Amniotic stem cell (primary cell): ENCODE measurements around the gene HSD17B10.
A peak's percentile ranks its signal among the peaks of the same experiment; 100 is the strongest.
"Not testable (repeated sequence)": the region's sequence is repeated elsewhere in the genome, so short reads cannot be mapped to it uniquely, and the experiment has no call there.

ENCODE experiments used
- DNase-seq: peaks from one replicate; lab custom pipeline; 2025; lab: John Stamatoyannopoulos, UW

The HSD17B10 gene

DNA sequence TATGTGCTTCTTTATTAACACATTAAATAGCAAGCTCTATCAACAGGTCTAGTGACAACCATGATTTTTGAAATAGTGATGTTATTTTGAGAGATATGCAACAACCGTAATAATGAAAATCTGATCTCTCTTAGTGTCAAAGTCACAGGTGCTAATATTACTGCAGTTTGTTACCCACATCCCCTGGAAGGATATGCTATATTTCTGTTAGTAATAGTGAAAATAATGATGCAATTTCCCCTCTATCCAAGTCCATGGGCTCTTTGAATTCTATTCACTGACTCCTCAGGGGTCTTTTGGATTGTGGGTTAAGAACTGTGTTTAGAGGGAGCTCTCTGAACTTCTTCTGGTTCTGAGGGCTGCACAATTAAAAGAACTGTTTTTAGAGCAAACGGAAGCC, 3.0 kb upstream of the HSD17B10 start:
- DNase-seq: no peak

- peak; percentile 14 for DNase-seq
These were observed 1.8 kb upstream of the HSD17B10 start for GRCh38 chrX:53435997-53436396.

- no peak for DNase-seq
These were observed 3.9 kb downstream of the HSD17B10 start for GRCh38 chrX:53430231-53430630.

DNA sequence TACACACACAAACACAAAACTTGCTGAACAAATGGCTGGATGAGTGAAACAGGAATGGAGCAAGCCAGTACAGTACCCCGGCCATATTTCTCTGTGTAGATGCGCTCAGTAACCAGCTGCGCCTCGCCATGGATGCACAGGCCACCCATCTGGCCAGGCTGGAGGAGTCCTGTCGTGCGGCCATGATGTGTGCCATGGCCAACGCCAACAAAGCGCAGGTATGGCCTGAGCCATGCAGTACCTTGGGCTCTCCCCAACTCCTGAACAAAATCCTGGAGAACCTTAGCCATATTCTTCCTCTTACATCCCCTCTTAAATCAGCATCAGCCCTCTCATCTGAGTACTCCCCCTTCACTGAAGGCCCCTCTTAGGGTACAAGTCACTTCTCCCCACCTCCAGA, 4.4 kb downstream of the HSD17B10 start:
- DNase-seq: no peak

GRCh38 chrX:53422861-53423306, 11.3 kb downstream of the HSD17B10 start, which contains the start of gene RIBC1:
RIBC1 (plus strand) TSS chrX:53422873; CDS start chrX:53426277, 3,404 bp downstream.
- no peak for DNase-seq

DNA sequence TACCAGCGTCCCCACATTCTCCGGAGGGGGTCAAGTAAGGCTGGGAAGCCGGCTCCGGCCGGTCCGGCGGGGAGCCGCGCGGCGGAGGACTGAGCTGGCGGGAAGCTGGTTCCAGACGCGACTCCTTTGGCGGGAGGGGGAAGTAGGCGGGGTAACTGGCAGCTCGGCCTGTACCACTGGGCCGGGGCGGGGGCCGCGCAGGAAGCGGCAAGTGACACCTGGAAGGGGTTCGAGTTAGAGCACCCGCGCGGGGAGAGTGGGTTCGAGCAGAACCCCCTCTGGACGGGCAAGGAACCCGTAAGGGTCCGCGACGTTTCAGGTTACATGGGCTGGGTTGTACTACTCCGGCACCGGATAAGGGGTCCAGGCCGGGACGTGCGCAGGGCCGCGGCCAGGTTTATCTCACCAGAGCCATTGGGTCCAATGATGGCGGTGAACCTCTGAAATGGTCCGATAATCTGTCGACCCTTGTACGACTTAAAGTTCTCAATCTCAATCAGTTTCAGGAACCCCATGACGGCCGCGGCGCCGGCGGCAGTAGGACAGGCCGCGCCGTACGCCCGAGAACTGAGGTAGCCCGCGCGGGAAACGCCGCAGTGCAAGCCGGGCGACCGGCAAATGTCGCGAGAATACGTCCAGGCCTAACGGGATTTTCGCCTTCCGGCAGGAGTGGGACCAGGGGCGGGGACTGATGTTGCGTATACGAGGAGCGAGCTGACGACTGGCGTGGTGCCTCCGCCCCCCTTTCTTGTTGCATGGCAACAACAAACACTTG, 11.9 kb downstream of the HSD17B10 start, which contains the start of gene SMC1A:
TSS of gene SMC1A (minus strand) at position 569 of the 775 bp plus-strand sequence. CDS start at position 515, 54 bp downstream.
- DNase-seq: peak; percentile 95

GRCh38 chrX:53421772-53422085, 12.4 kb downstream of the HSD17B10 start:
- peak; percentile 63 for DNase-seq

DNA sequence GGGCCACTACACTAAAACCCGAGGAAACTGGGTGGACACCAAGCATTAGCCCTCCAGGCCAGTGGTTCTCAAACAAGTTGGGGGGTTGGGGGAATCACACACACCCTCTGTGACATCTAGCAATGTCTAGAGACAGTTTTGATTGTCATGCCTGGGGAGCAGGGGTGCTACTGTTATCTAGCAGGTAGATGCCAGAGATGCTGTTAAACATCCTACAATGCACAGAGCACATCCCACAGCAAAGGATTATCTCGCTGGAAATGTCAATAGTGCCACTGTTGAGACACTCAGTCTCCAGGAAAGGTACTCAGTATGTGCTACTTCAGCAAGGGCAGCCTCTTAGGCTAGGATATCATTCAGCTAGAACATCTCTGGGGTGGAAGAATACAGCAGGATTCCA, 13.0 kb downstream of the HSD17B10 start:
- no peak for DNase-seq

DNA sequence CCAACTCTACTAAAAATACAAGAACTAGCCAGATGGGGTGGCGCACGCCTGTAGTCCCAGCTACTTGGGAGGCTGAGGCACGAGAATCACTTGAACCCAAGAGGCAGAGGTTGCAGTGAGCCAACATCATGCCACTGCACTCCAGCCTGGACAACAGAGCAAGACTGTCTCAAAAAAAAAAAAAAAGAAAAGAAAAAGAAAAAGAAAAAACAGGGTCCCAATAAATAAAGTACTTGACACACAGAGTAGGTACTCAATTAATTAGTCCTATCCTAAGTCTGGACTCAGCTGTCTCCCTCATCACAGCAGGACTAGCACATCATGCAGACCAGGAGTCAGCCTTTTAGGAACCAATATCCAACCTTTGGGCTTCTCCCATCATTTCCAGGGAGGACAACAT, 13.8 kb downstream of the HSD17B10 start:
- DNase-seq: not testable (repeated sequence)

- no peak for DNase-seq
These were observed 21.7 kb downstream of the HSD17B10 start for GRCh38 chrX:53412446-53412845.

DNA sequence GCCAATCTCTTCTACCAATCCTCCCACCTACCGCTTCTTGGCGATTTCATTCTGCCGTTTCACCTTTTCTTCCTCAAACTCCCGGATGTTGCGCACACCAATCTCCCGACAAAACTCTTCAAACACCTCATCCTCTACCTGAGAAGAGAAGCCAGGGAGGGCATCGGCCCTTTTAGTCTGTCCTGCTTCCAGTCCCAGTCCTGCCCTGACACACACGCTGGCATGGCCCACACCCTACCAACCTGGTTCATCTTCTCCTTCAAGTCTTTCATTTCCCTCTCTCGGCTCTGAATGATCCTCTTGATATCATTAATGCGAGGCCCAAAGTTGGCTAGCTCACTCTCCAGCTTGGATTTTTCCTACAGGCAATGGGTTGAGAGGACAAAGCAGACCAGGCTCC, 30.6 kb downstream of the HSD17B10 start:
- DNase-seq: no peak

DNA sequence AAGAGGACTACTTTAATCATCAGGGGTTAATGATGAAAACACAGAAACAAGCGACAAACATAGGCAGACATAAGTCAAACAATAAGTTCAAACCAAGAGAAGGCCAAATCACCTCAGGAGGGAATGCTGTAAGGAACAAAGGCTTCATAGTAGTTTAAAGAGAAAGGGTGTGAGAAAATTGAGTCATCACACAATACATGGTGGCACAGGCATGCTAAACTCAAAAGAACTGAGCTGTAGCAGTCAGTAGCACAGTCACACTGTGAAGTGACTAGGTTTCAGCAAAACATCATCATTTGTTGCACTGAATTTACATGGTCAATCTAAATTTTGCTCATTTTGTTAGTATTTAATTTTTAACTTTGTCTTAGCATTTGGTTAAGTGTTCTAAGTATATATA, 36.0 kb downstream of the HSD17B10 start:
- DNase-seq: no peak

- DNase-seq: no peak
These were observed 38.4 kb downstream of the HSD17B10 start for GRCh38 chrX:53395605-53396298.

DNA sequence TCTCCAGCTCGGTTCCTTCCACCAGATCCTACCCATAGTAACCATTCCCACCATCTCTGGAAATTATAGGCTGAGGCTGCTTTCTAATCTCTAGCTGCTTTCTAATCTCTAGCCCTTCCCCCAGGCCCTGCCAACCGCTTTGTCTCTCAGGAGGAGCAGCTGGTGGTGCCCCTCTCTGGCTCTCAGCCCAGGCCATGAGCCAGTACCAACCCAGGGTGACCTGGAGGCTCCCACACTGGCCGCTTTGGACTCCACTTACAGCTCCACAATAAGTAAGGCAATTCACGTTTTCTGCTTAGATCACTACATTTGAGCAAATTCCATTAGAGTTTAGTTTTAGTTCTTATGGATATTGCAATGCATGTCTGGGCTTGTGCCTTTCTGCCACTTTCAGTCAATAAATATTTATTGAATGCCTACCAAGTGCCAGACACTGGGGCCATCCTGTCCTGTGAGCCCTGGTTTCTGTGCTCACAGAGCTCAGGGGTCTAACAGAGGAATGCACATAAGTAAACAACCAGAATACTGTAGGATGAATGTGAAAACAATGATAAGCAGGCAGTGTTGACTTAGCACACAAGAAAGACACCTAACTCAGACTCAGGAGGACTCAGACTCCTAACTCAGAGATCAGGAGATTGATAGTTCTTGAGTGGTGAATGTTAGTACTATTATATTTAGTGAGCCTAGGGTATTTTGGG, 50.6 kb downstream of the HSD17B10 start:
- no peak for DNase-seq
